ENCODE results near the gene RAB40C.

The RAB40C gene

GRCh38 chr16:654034-654433 lies 64.2 kb downstream of the RAB40C start:
- TF ChIP-seq, protein P1, sequence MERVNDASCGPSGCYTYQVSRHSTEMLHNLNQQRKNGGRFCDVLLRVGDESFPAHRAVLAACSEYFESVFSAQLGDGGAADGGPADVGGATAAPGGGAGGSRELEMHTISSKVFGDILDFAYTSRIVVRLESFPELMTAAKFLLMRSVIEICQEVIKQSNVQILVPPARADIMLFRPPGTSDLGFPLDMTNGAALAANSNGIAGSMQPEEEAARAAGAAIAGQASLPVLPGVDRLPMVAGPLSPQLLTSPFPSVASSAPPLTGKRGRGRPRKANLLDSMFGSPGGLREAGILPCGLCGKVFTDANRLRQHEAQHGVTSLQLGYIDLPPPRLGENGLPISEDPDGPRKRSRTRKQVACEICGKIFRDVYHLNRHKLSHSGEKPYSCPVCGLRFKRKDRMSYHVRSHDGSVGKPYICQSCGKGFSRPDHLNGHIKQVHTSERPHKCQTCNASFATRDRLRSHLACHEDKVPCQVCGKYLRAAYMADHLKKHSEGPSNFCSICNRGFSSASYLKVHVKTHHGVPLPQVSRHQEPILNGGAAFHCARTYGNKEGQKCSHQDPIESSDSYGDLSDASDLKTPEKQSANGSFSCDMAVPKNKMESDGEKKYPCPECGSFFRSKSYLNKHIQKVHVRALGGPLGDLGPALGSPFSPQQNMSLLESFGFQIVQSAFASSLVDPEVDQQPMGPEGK (CRISPR knock-in tag; IDR thresholded peaks at IDR 0.05; ENCODE audit: borderline replicate concordance): no peak
- no peak for TF ChIP-seq PPARA (CRISPR knock-in tag; IDR thresholded peaks at IDR 0.05; ENCODE audit: borderline replicate concordance)
- no peak for TF ChIP-seq ZFP30 (CRISPR knock-in tag; IDR thresholded peaks at IDR 0.05)
- no peak for TF ChIP-seq RARB (CRISPR knock-in tag; IDR thresholded peaks at IDR 0.05)
- no peak for TF ChIP-seq POU6F1 (CRISPR knock-in tag; IDR thresholded peaks at IDR 0.05; ENCODE audit: borderline replicate concordance, low read depth)
- TF ChIP-seq, protein P2, sequence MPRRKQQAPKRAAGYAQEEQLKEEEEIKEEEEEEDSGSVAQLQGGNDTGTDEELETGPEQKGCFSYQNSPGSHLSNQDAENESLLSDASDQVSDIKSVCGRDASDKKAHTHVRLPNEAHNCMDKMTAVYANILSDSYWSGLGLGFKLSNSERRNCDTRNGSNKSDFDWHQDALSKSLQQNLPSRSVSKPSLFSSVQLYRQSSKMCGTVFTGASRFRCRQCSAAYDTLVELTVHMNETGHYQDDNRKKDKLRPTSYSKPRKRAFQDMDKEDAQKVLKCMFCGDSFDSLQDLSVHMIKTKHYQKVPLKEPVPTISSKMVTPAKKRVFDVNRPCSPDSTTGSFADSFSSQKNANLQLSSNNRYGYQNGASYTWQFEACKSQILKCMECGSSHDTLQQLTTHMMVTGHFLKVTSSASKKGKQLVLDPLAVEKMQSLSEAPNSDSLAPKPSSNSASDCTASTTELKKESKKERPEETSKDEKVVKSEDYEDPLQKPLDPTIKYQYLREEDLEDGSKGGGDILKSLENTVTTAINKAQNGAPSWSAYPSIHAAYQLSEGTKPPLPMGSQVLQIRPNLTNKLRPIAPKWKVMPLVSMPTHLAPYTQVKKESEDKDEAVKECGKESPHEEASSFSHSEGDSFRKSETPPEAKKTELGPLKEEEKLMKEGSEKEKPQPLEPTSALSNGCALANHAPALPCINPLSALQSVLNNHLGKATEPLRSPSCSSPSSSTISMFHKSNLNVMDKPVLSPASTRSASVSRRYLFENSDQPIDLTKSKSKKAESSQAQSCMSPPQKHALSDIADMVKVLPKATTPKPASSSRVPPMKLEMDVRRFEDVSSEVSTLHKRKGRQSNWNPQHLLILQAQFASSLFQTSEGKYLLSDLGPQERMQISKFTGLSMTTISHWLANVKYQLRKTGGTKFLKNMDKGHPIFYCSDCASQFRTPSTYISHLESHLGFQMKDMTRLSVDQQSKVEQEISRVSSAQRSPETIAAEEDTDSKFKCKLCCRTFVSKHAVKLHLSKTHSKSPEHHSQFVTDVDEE (CRISPR knock-in tag; IDR thresholded peaks at IDR 0.05): no peak
- TF ChIP-seq OSR1 (CRISPR knock-in tag; IDR thresholded peaks at IDR 0.05): no peak
- ATAC-seq: no peak

GRCh38 chr16:657487-657886 lies 67.6 kb downstream of the RAB40C start:
- ATAC-seq: no peak
- TF ChIP-seq ESRRG (CRISPR knock-in tag; IDR thresholded peaks at IDR 0.05) (no peak), CREB5 (CRISPR knock-in tag; IDR thresholded peaks at IDR 0.05; ENCODE audit: low read depth) (no peak), OSR1 (CRISPR knock-in tag; IDR thresholded peaks at IDR 0.05) (no peak), ZNF8 (CRISPR knock-in tag; IDR thresholded peaks at IDR 0.05) (no peak), TOX (CRISPR knock-in tag; IDR thresholded peaks at IDR 0.05; ENCODE audit: borderline replicate concordance) (no peak), ZNF70 (CRISPR knock-in tag; IDR thresholded peaks at IDR 0.05) (no peak), ZC3H10 (CRISPR knock-in tag; IDR thresholded peaks at IDR 0.05) (no peak), GLIS3 (CRISPR knock-in tag; IDR thresholded peaks at IDR 0.05) (no peak)
- TF ChIP-seq, protein P1 (CRISPR knock-in tag; IDR thresholded peaks at IDR 0.05; ENCODE audit: borderline replicate concordance): no peak

DNA sequence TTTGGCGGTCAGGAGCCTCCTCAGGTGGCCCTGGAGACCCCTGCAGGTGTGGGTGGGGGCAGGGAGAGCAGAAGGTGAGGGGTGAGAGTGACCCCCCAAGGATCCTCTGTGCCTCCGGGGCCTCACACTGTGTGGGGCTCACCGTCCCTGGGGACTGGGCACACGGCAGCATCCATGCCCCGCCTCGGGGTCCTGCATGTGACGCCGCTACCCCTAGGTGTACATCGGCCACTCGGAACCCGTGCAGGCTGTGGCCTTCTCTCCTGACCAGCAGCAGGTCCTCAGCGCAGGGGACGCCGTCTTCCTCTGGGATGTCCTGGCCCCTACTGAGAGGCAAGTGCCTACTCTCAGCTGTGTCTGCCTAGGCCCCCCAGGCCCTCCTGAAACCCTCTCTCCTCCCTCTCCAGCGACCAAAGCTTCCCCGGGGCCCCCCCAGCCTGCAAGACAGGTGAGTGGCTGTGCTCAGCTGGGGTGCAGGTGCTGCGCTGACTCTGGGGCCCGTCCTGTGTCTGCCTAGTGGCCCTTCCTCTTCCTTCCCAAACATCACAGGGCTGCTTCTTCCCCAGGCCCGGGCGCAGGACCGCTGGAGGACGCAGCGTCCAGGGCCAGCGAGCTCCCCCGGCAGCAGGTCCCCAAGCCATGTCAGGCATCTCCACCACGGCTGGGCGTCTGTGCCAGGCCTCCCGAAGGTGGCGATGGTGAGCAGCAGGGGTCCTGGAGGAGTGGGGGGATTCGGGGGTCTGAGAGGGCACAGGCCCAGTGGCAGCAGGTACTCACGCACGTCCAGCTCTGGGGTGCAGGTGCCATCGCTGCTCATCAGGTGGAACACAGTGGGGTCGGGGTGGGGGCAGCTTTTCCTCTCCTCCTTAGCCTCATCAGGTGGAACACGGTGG lies 69.1 kb downstream of the RAB40C start:
- ATAC-seq: no peak
- TF ChIP-seq ZFP3 (CRISPR knock-in tag; IDR thresholded peaks at IDR 0.05): no peak
- TF ChIP-seq CSRNP3 (CRISPR knock-in tag; IDR thresholded peaks at IDR 0.05): no peak
- TF ChIP-seq, protein P2 (CRISPR knock-in tag; IDR thresholded peaks at IDR 0.05): no peak
- no peak for TF ChIP-seq TCF4 (CRISPR knock-in tag; IDR thresholded peaks at IDR 0.05; ENCODE audit: borderline replicate concordance)
- TF ChIP-seq ESRRG (CRISPR knock-in tag; IDR thresholded peaks at IDR 0.05): no peak
- no peak for TF ChIP-seq CSDC2 (CRISPR knock-in tag; IDR thresholded peaks at IDR 0.05)
- no peak for TF ChIP-seq TOX (CRISPR knock-in tag; IDR thresholded peaks at IDR 0.05; ENCODE audit: borderline replicate concordance)
- TF ChIP-seq ZC3H10 (CRISPR knock-in tag; IDR thresholded peaks at IDR 0.05): no peak
- no peak for TF ChIP-seq BACH2 (CRISPR knock-in tag; IDR thresholded peaks at IDR 0.05; ENCODE audit: borderline replicate concordance)
- TF ChIP-seq PPARA (CRISPR knock-in tag; IDR thresholded peaks at IDR 0.05; ENCODE audit: borderline replicate concordance): no peak
- no peak for TF ChIP-seq ISL1 (CRISPR knock-in tag; IDR thresholded peaks at IDR 0.05)
- TF ChIP-seq, protein P1 (CRISPR knock-in tag; IDR thresholded peaks at IDR 0.05; ENCODE audit: borderline replicate concordance): no peak
